Calu3 (cell line): ENCODE results near the gene TRIM28. TPM values are rescaled to one million over a fixed set of nuclear protein-coding genes. Genes with fewer than 3 reads are reported as not detected.

Experiments used
- BruUV-seq: library from RNA; stranded (reverse); fragments of 400-500 nt; replicated peaks from 2 replicates; lab custom pipeline; 2021; lab: Mats Ljungman, UMichigan
- CTCF ChIA-PET: fragments of 300-600 bp; sonication (Branson Sonifier 250); formaldehyde crosslinking; loops from one replicate; lab custom pipeline; 2022; ENCODE audit warnings: antibody characterized with exemption; lab: Charles Lee
- DNase-seq: peaks from one replicate; pipeline ENCODE4 v3.0.0; 2022
- H3K27ac Mint-ChIP-seq: one replicate; pipeline ENCODE4 v1.8.0; 2022; ENCODE audit warnings: mixed read lengths; ENCODE audit not compliant: unreplicated experiment
- H3K27me3 Mint-ChIP-seq: one replicate; pipeline ENCODE4 v1.8.0; 2022; ENCODE audit warnings: mixed read lengths; ENCODE audit not compliant: unreplicated experiment
- H3K36me3 Mint-ChIP-seq: one replicate; pipeline ENCODE4 v1.8.0; 2022; ENCODE audit warnings: mild to moderate bottlenecking, moderate library complexity, mixed read lengths; ENCODE audit not compliant: insufficient read depth, unreplicated experiment
- H3K4me1 Mint-ChIP-seq: one replicate; pipeline ENCODE4 v1.8.0; 2022; ENCODE audit warnings: mild to moderate bottlenecking, low read depth, mixed read lengths; ENCODE audit not compliant: unreplicated experiment
- H3K4me3 Mint-ChIP-seq: one replicate; pipeline ENCODE4 v1.8.0; 2022; ENCODE audit warnings: mild to moderate bottlenecking, low read depth, moderate library complexity, mixed read lengths; ENCODE audit not compliant: unreplicated experiment
- H3K9me3 Mint-ChIP-seq: one replicate; pipeline ENCODE4 v1.8.0; 2022; ENCODE audit warnings: low read depth, mixed read lengths; ENCODE audit not compliant: unreplicated experiment
- intact Hi-C: fragments of 100-400 bp; cut with micrococcal nuclease; formaldehyde crosslinking; loops from one replicate; pipeline ENCODE4 v1.10.0; 2022; ENCODE audit not compliant: unreplicated experiment
- total RNA-seq: library from RNA; stranded (reverse); gene quantifications from 2 replicates; pipeline ENCODE4 v1.2.3, GENCODE V29; 2022
- TF ChIP-seq, protein P1 (sequence below): fragments of 200-600 bp; IDR thresholded peaks from one replicate; pipeline ENCODE4 v1.8.0; 2022; ENCODE audit warnings: antibody characterized with exemption; ENCODE audit not compliant: unreplicated experiment

Gene TRIM28
- total RNA-seq, 1 experiment from 2014 or later: 582 TPM

DNA sequence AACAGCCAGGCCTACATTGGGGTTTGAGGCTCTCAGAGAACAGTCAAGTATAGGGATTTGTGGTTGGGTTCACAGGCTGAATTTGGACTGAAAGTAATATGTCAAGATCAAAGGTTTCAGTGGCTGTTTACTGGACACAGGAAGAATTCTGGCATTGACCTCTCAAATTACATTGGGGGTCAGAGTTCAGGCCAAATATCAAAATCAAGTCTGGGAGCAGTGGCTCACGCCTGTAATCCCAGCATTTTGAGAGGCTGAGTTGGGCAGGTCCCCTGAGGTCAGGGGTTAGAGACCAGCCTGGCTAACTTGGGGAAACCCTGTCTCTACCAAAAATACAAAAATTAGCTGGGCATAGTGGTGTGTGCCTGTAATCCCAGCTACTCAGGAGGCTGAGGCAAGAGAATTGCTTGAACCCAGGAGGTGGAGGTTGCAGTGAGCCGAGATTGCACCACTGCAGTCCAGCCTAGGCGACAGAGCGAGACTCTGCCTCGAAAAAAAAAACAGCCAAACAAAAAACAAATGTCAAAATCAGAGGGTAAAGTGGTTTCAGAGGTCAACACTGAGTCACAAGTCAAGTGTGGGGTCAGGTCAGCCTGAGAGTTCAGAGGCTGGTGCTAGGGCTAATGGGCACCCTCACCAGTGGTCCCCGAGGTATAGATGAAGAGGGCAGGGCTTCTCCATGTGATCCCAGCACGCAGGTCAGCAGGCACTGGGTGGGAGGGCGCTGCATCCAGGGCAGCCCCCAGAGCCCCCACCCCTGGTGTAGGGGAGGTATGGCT lies 33.6 kb upstream of the TRIM28 start:
- Mint-ChIP-seq H3K27me3 (no peaks in the 10 kb centered on the region), H3K4me3 (no peak overlapping the region), H3K27ac (no peak overlapping the region), H3K9me3 (no peaks in the 10 kb centered on the region), H3K36me3 (peaks cover 36% of the 10 kb centered on the region), H3K4me1 (peaks cover 11% of the 10 kb centered on the region)
- BruUV-seq: no TSS peak
- TF ChIP-seq, protein P1, sequence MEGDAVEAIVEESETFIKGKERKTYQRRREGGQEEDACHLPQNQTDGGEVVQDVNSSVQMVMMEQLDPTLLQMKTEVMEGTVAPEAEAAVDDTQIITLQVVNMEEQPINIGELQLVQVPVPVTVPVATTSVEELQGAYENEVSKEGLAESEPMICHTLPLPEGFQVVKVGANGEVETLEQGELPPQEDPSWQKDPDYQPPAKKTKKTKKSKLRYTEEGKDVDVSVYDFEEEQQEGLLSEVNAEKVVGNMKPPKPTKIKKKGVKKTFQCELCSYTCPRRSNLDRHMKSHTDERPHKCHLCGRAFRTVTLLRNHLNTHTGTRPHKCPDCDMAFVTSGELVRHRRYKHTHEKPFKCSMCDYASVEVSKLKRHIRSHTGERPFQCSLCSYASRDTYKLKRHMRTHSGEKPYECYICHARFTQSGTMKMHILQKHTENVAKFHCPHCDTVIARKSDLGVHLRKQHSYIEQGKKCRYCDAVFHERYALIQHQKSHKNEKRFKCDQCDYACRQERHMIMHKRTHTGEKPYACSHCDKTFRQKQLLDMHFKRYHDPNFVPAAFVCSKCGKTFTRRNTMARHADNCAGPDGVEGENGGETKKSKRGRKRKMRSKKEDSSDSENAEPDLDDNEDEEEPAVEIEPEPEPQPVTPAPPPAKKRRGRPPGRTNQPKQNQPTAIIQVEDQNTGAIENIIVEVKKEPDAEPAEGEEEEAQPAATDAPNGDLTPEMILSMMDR: no peak
- no peak for DNase-seq
- CTCF ChIA-PET: no interaction called here
- intact Hi-C loops: no loop called here

DNA sequence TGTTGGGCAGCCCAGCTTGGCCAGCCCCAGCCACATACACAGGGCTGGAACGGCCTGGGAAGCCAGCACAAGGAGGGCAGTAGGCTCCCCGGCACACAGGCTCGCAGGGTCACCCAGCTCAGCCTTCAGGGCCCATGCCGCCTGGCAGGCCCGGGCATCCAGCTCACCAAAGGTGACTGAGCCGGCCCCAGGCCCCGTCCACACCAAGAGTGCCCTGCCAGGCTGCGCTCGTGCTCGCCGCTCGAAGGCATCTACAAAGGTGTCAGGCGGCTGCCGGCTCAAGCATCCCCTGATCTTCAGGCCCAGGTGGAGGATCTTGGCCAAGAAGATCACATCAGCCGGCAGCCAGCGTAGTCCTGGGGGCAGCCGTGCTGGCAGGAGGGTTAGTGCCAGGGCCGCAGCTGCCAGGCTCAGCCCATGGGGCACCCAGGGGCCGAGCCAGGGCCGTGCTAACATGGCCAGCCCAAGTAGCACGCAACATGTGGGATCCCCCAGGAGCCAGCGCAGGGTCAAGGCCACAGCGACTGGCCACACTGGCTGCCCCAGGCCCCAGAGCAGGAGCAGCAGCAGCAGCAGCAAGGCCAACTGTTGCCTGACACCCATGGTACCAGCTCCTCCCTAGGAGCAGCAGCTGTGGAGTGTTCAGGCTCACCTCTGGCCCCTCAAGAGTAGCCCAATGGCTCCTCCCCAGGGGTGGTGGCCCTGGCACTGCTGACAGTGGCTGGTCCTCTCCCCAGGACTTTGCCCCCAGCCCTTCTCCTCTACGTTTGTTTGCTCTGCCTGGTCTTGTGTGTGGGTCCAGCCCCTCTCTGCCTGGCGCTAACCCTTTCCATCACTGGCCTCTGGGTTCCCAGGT lies 32.3 kb upstream of the TRIM28 start, which contains the start of gene SLC27A5:
Gene SLC27A5 (minus strand): TSS at position 640 of the 856 bp plus-strand sequence. CDS start 37 bp downstream, at position 603.
- Mint-ChIP-seq H3K27me3 (no peaks in the 10 kb centered on the region), H3K4me3 (no peak within 1 kb of the TSS), H3K27ac (no peak within 1 kb of the TSS), H3K4me1 (peaks cover 19% of the 10 kb centered on the region), H3K36me3 (peaks cover 49% of the 10 kb centered on the region), H3K9me3 (no peaks in the 10 kb centered on the region)
- TF ChIP-seq, protein P1: no peak
- CTCF ChIA-PET: no interaction called here
- intact Hi-C loops: no loop called here
- no TSS peak for BruUV-seq
- DNase-seq: no peak

DNA sequence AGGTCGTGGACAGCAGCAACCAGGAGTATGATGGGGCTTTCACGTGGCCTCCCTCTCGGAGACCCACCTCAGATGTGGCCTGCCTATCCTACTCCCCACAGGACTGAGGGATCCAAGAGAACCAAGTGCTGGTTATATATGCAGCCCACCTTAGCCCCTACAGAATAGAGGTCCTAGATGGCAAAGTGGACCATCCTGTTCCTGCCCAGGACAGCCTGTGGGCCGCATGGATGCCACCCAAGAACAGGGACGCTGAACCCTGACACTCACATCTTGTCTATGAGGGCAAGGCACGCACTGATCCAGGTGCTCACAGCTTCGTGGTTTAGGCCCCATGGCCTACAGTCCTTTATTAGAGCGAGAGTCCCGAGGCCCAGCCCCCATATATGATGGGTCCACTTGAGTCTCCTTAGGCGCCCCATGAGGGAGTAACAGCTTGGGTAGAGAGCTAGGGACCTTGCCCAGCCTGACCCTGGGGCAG lies 30.6 kb upstream of the TRIM28 start:
- Mint-ChIP-seq H3K9me3 (no peaks in the 10 kb centered on the region), H3K4me3 (peak overlapping the region; percentile 69), H3K36me3 (peaks cover 64% of the 10 kb centered on the region), H3K27me3 (no peaks in the 10 kb centered on the region), H3K27ac (peak overlapping the region; percentile 73), H3K4me1 (peaks cover 26% of the 10 kb centered on the region)
- CTCF ChIA-PET: interaction anchor here (0.7 to 1.3 kb wide), 4 partner anchors 9 to 168 kb away, joined by 3 to 7 read pairs (median 4); partner anchors contain the start of genes CHMP2A and ZNF446
- intact Hi-C loops: no loop called here
- DNase-seq: no peak
- TF ChIP-seq, protein P1: no peak
- BruUV-seq: no TSS peak
